Dermis blood vessel endothelial cell (primary cell): ENCODE measurements around the gene SULT1A3. TPM values are rescaled to one million over a fixed set of nuclear protein-coding genes. Genes with fewer than 3 reads are reported as not detected.
"Not testable (repeated sequence)": the region's sequence is repeated elsewhere in the genome, so short reads cannot be mapped to it uniquely, and the experiment has no call there.

ENCODE experiments used
- DNase-seq: peaks from one replicate; pipeline ENCODE4 v3.0.0; 2010
- total RNA-seq: library from RNA; depleted of rRNA; stranded (reverse); fragments of >200 nt; gene quantifications from 2 replicates; pipeline ENCODE4 v1.2.3, GENCODE V29; 2014

Gene SULT1A3
- total RNA-seq, 1 donor from 2014 or later: 7.1 TPM

- peak; percentile 75 for DNase-seq
Measured at GRCh38 chr16:30186782-30187555, 12.1 kb upstream of the SULT1A3 start.

GRCh38 chr16:30187556-30187865 is 11.5 kb upstream of the SULT1A3 start:
- DNase-seq: no peak

- DNase-seq: no peak
Measured at GRCh38 chr16:30187971-30188561, 11.0 kb upstream of the SULT1A3 start.

- not testable (repeated sequence) for DNase-seq
Measured at GRCh38 chr16:30191158-30191557, 7.9 kb upstream of the SULT1A3 start.

GRCh38 chr16:30193098-30193497 is 6.0 kb upstream of the SULT1A3 start:
- not testable (repeated sequence) for DNase-seq

GRCh38 chr16:30193615-30194014 is 5.4 kb upstream of the SULT1A3 start, which contains the start of the genes BOLA2B and SLX1A:
Gene BOLA2B (minus strand): TSS chr16:30193666. CDS start chr16:30193595, 71 bp downstream.
Gene SLX1A (plus strand): TSS chr16:30193875. CDS start chr16:30194085, 210 bp downstream.
- not testable (repeated sequence) for DNase-seq

GRCh38 chr16:30194172-30194925 is 4.7 kb upstream of the SULT1A3 start:
- not testable (repeated sequence) for DNase-seq

- not testable (repeated sequence) for DNase-seq
Measured at GRCh38 chr16:30197001-30197400, 2.1 kb upstream of the SULT1A3 start.

GRCh38 chr16:30199608-30200343 is 721 bp downstream of the SULT1A3 start:
- not testable (repeated sequence) for DNase-seq

- DNase-seq: not testable (repeated sequence)
Measured at GRCh38 chr16:30205541-30206236, 6.6 kb downstream of the SULT1A3 start.

GRCh38 chr16:30206252-30206651 is 7.2 kb downstream of the SULT1A3 start:
- not testable (repeated sequence) for DNase-seq

- not testable (repeated sequence) for DNase-seq
Measured at GRCh38 chr16:30207063-30207704, 8.1 kb downstream of the SULT1A3 start.

- not testable (repeated sequence) for DNase-seq
Measured at GRCh38 chr16:30209032-30209431, 10.0 kb downstream of the SULT1A3 start.

GRCh38 chr16:30211414-30211813 is 12.4 kb downstream of the SULT1A3 start:
- not testable (repeated sequence) for DNase-seq

- DNase-seq: not testable (repeated sequence)
Measured at GRCh38 chr16:30217082-30217481, 18.0 kb downstream of the SULT1A3 start.

GRCh38 chr16:30248379-30248778 is 49.3 kb downstream of the SULT1A3 start, which contains the start of gene NPIPB13:
Gene NPIPB13 (minus strand): TSS chr16:30248479. CDS start chr16:30245573, 2,906 bp downstream.
- DNase-seq: not testable (repeated sequence)

Other genes starting within 250 kb of the SULT1A3 start
- gene TMEM219, start 237.2 kb upstream of the SULT1A3 start, total RNA-seq: 61.6 and 125 TPM in 2 replicates
- 159 and 160 TPM in 2 replicates for gene TAOK2, start 225.4 kb upstream of the SULT1A3 start, total RNA-seq
- gene HIRIP3, start 203.6 kb upstream of the SULT1A3 start, total RNA-seq: 6.3 and 9.3 TPM in 2 replicates
- gene INO80E, start 203.0 kb upstream of the SULT1A3 start, total RNA-seq: 21.4 and 22.3 TPM in 2 replicates
- gene DOC2A, start 188.2 kb upstream of the SULT1A3 start, total RNA-seq: 0.47 and 2.0 TPM in 2 replicates
- not detected in 2 replicates for gene C16orf92, start 176.1 kb upstream of the SULT1A3 start, total RNA-seq
- gene TLCD3B, start 168.0 kb upstream of the SULT1A3 start, total RNA-seq: 0.47 TPM in 1 of 2 replicates, not detected in the other
- gene ALDOA, start 133.5 kb upstream of the SULT1A3 start, total RNA-seq: 286 and 586 TPM in 2 replicates
- 220 and 256 TPM in 2 replicates for gene PPP4C, start 123.3 kb upstream of the SULT1A3 start, total RNA-seq
- 0.17 and 0.23 TPM in 2 replicates for gene TBX6, start 107.3 kb upstream of the SULT1A3 start, total RNA-seq
- gene YPEL3, start 103.0 kb upstream of the SULT1A3 start, total RNA-seq: 25.0 and 28.2 TPM in 2 replicates
- gene GDPD3, start 85.7 kb upstream of the SULT1A3 start, total RNA-seq: 1.1 and 2.2 TPM in 2 replicates
- gene MAPK3, start 76.0 kb upstream of the SULT1A3 start, total RNA-seq: 38.7 and 60.6 TPM in 2 replicates
- gene CORO1A, start 15.7 kb upstream of the SULT1A3 start, total RNA-seq: 1.9 and 4.7 TPM in 2 replicates
- gene BOLA2B, start 5.6 kb upstream of the SULT1A3 start, total RNA-seq: 57.5 and 245 TPM in 2 replicates
- 44.0 and 72.8 TPM in 2 replicates for gene SLX1A, start 5.4 kb upstream of the SULT1A3 start, total RNA-seq
- gene NPIPB13, start 49.2 kb downstream of the SULT1A3 start, total RNA-seq: 1.1 and 4.3 TPM in 2 replicates
- 44.4 and 50.4 TPM in 2 replicates for gene CD2BP2, start 156.1 kb downstream of the SULT1A3 start, total RNA-seq
- gene TBC1D10B, start 171.2 kb downstream of the SULT1A3 start, total RNA-seq: 37.4 and 57.4 TPM in 2 replicates
- not detected in 2 replicates for gene MYL11, start 175.5 kb downstream of the SULT1A3 start, total RNA-seq
- not detected in 2 replicates for gene SEPTIN1, start 183.3 kb downstream of the SULT1A3 start, total RNA-seq
- gene ZNF48, start 196.2 kb downstream of the SULT1A3 start, total RNA-seq: 16.5 and 20.1 TPM in 2 replicates
- 14.8 and 21.4 TPM in 2 replicates for gene ZNF771, start 208.4 kb downstream of the SULT1A3 start, total RNA-seq
- 61.3 and 61.9 TPM in 2 replicates for gene DCTPP1, start 230.8 kb downstream of the SULT1A3 start, total RNA-seq
- gene SEPHS2, start 246.6 kb downstream of the SULT1A3 start, total RNA-seq: 16.0 and 17.1 TPM in 2 replicates